Effector memory CD8-positive, alpha-beta T cell (primary cell): ENCODE results near the gene RALGAPB.

Experiments
- ATAC-seq: fragments of 150-1000 bp; cut with Tn5 transposase; replicated peaks from 2 replicates; pipeline ENCODE4 v1.10.0; 2021; ENCODE audit warnings: mild to moderate bottlenecking, moderate library complexity
- DNase-seq, 3 experiments: peaks; one replicate each; pipeline ENCODE4 v3.0.0; 2021
- H3K27ac Mint-ChIP-seq, 2 donors: one replicate each; pipeline ENCODE4 v1.8.0; 2022; ENCODE audit warnings: mild to moderate bottlenecking in 2 of 2, mixed read lengths in 2 of 2, moderate library complexity in 2 of 2
- H3K27me3 Mint-ChIP-seq, 2 donors: one replicate each; pipeline ENCODE4 v1.8.0; 2022; ENCODE audit warnings: mixed read lengths in 2 of 2
- H3K36me3 Mint-ChIP-seq: one replicate; pipeline ENCODE4 v1.8.0; 2022; ENCODE audit warnings: mild to moderate bottlenecking, moderate library complexity, mixed read lengths; ENCODE audit not compliant: insufficient read depth
- H3K4me1 Mint-ChIP-seq, 2 donors: one replicate each; pipeline ENCODE4 v1.8.0; 2022; ENCODE audit warnings: low read depth in 2 of 2, mixed read lengths in 2 of 2
- H3K4me3 Mint-ChIP-seq, 2 donors: one replicate each; pipeline ENCODE4 v1.8.0; 2022; ENCODE audit warnings: mild to moderate bottlenecking in 2 of 2, mixed read lengths in 2 of 2, moderate library complexity in 2 of 2
- H3K9me3 Mint-ChIP-seq, 2 donors: one replicate each; pipeline ENCODE4 v1.8.0; 2022; ENCODE audit warnings: mixed read lengths in 2 of 2

RALGAPB gene

DNA sequence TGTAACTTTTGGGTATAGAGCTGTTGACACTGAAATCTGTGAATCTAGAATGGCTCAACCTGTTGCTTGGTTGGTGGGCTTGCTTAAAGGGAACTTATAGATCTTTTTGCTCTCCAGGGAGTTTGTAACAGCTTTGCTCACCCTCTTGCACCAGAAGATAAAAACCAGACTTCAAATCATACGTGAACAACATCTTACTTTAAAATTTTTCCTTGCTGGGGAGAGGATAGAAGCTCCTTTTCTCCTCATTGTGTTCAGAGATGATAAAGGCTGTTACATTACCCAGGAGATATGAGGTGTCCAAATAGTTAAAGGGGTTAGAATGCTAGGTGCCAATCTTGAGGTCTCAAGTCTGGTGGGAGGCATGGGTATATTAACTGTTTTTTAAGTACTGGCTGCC, 46.8 kb downstream of the RALGAPB start:
- Mint-ChIP-seq H3K9me3 (no peaks in the 10 kb centered on the region), H3K4me1 (peaks cover 2 to 6% of the 10 kb centered on the region in 2 donors), H3K4me3 (no peak overlapping the region), H3K27ac (no peak overlapping the region), H3K27me3 (no peaks in the 10 kb centered on the region), H3K36me3 (peaks cover 55% of the 10 kb centered on the region)
- DNase-seq, result no peak
- no peak for ATAC-seq

DNA sequence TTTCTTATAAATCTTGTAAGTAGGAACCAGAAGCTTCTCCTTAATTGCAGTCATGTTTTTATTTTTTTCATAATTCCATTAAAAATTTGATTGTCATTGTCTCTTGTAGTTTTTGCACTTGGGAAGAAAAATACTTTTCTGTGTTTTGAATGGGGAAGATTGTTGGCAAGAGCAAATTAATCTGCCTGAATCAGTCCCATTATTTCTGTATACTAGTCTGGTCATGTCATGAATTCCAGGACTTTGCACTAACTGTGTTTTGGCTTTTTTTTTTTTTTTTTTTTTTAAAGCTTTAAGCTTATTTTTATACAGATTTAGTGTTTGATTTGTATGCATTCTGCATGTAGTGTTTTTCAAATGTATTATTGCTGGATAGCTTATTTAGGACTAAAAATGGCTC, 47.6 kb downstream of the RALGAPB start:
- Mint-ChIP-seq H3K27ac (no peak overlapping the region), H3K9me3 (no peaks in the 10 kb centered on the region), H3K4me3 (no peak overlapping the region), H3K4me1 (peaks cover 0 to 6% of the 10 kb centered on the region in 2 donors), H3K36me3 (peaks cover 51% of the 10 kb centered on the region), H3K27me3 (no peaks in the 10 kb centered on the region)
- DNase-seq (no peak), ATAC-seq (no peak)

DNA sequence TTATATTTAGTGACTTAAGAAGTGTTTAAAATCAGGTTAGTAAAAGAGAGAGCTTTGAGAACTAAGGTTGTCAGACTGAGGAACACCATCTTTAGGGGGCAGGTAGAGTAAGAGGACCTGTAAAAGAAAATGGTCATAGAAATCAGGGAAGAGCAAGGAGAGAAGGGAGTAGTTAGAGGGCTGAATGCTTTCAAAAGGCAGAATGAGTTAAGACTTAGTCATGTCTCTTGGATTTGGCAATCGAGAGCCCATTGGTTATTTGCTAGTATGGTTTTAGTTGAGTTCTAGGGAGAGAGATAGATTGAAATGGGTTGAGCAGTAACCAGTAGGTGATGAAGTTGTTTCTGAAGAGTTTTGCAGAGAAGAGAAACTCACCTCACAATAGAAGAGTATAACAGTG, 51.1 kb downstream of the RALGAPB start:
- no peak overlapping the region for H3K27ac Mint-ChIP-seq
- H3K4me3 Mint-ChIP-seq, result no peak overlapping the region
- DNase-seq (no peak), ATAC-seq (no peak)
- peaks cover 39% of the 10 kb centered on the region for H3K36me3 Mint-ChIP-seq
- H3K9me3 Mint-ChIP-seq, result no peaks in the 10 kb centered on the region
- no peaks in the 10 kb centered on the region for H3K4me1 Mint-ChIP-seq
- no peaks in the 10 kb centered on the region for H3K27me3 Mint-ChIP-seq

GRCh38 chr20:38528167-38528566, 55.5 kb downstream of the RALGAPB start:
- ATAC-seq, result no peak
- peaks cover 54% of the 10 kb centered on the region for H3K36me3 Mint-ChIP-seq

DNA sequence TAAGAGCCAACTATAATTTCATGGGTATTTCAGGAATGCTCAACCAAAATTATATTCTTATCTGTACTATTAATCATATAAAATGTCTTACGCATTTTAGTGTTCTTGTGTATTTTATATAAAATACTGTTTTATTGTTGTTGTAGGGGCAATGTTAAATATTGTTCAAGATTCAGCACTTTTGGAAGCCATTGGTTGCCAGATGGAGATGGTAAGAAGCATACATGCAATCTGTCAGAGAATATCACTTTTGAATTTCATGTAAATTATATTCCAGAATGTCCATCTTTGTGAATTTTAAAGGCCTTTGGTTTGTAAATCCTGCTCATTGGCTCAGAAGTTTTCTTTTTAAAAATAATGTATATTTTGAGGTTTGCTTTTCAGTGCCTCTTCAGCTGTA, 58.4 kb downstream of the RALGAPB start:
- Mint-ChIP-seq H3K36me3 (peaks cover 73% of the 10 kb centered on the region), H3K4me1 (peaks cover 3 to 4% of the 10 kb centered on the region in 2 donors), H3K9me3 (no peaks in the 10 kb centered on the region), H3K27me3 (no peaks in the 10 kb centered on the region), H3K27ac (no peak overlapping the region), H3K4me3 (no peak overlapping the region)
- no peak for ATAC-seq
- no peak for DNase-seq

More at GRCh38 chr20:38528167-38528566, 55.5 kb downstream of the RALGAPB start:
- DNase-seq, result no peak
- Mint-ChIP-seq H3K4me1 (no peaks in the 10 kb centered on the region), H3K27me3 (no peaks in the 10 kb centered on the region), H3K4me3 (no peak overlapping the region), H3K27ac (no peak overlapping the region), H3K9me3 (no peaks in the 10 kb centered on the region)

DNA sequence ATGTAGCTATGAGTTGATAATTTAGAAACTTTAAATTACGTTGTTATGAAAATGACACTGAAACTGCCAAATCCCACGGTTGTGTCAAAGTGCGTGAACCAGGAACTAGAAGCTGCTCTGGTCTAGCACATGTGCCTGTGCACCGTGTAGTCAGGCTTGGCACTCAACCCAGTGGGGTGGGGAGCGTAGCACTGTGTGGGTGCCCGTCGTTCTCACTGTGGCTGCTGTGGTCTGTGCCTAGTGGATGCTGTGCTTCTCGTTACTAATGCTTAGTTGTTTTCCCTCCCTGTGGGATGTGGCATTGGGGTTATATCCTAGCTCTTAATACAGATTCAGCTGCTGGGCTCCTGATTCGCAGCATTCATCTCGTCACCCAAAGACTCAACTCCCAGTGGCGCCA, 62.1 kb downstream of the RALGAPB start:
- Mint-ChIP-seq H3K27me3 (no peaks in the 10 kb centered on the region), H3K36me3 (peaks cover 74% of the 10 kb centered on the region), H3K4me1 (peaks cover 3 to 4% of the 10 kb centered on the region in 2 donors), H3K9me3 (no peaks in the 10 kb centered on the region), H3K4me3 (no peak overlapping the region), H3K27ac (no peak overlapping the region)
- DNase-seq (peak in 1 of 3 experiments; percentile 2), ATAC-seq (peak; percentile 56)

GRCh38 chr20:38536310-38536709, 63.7 kb downstream of the RALGAPB start:
- DNase-seq (no peak), ATAC-seq (no peak)
- Mint-ChIP-seq H3K9me3 (no peaks in the 10 kb centered on the region), H3K27ac (no peak overlapping the region), H3K4me1 (peaks cover 3 to 4% of the 10 kb centered on the region in 2 donors), H3K4me3 (no peak overlapping the region), H3K36me3 (peaks cover 78% of the 10 kb centered on the region), H3K27me3 (no peaks in the 10 kb centered on the region)

GRCh38 chr20:38537176-38537575, 64.5 kb downstream of the RALGAPB start:
- ATAC-seq, result no peak
- H3K27ac Mint-ChIP-seq, result peak overlapping the region in 1 of 2 donors; percentile 77

GRCh38 chr20:38538789-38539188, 66.1 kb downstream of the RALGAPB start:
- Mint-ChIP-seq H3K4me3 (no peak overlapping the region), H3K36me3 (peaks cover 77% of the 10 kb centered on the region), H3K4me1 (peaks cover 3 to 4% of the 10 kb centered on the region in 2 donors), H3K27ac (no peak overlapping the region), H3K9me3 (no peaks in the 10 kb centered on the region), H3K27me3 (no peaks in the 10 kb centered on the region)
- ATAC-seq (no peak), DNase-seq (no peak)

More at GRCh38 chr20:38537176-38537575, 64.5 kb downstream of the RALGAPB start:
- Mint-ChIP-seq H3K27me3 (no peaks in the 10 kb centered on the region), H3K4me1 (peaks cover 3 to 4% of the 10 kb centered on the region in 2 donors), H3K9me3 (no peaks in the 10 kb centered on the region), H3K4me3 (no peak overlapping the region), H3K36me3 (peaks cover 78% of the 10 kb centered on the region)
- no peak for DNase-seq

- Mint-ChIP-seq H3K4me1 (no peaks in the 10 kb centered on the region), H3K27me3 (no peaks in the 10 kb centered on the region), H3K36me3 (peaks cover 58% of the 10 kb centered on the region), H3K9me3 (no peaks in the 10 kb centered on the region), H3K27ac (peak overlapping the region in 1 of 2 donors; percentile 74), H3K4me3 (no peak overlapping the region)
- ATAC-seq (no peak), DNase-seq (no peak)
Measured at GRCh38 chr20:38543014-38543906, 70.6 kb downstream of the RALGAPB start.

DNA sequence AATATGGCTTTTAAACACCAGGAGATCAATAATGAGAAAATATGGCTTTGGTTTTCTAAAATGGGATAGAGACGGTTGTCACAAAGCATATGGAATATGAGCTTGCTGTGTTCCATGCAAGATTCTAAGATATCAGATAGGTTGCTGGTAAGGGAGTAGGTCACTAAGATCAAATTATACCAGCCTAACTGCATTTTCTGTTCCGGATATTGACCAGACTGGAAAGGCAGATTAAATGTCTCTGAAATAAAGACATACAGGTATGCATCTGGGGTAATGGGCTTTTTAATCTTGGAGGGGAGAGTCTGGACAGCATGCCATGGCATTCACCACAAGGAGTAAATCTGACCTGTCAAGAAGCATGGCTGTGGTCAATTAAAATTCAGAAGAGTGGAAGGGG, 73.1 kb downstream of the RALGAPB start:
- Mint-ChIP-seq H3K4me1 (no peaks in the 10 kb centered on the region), H3K27ac (no peak overlapping the region), H3K36me3 (peaks cover 64% of the 10 kb centered on the region), H3K4me3 (no peak overlapping the region), H3K27me3 (no peaks in the 10 kb centered on the region), H3K9me3 (no peaks in the 10 kb centered on the region)
- DNase-seq (no peak), ATAC-seq (no peak)

- Mint-ChIP-seq H3K9me3 (no peaks in the 10 kb centered on the region), H3K27me3 (no peaks in the 10 kb centered on the region), H3K36me3 (peaks cover 48% of the 10 kb centered on the region), H3K4me1 (no peaks in the 10 kb centered on the region), H3K27ac (no peak overlapping the region), H3K4me3 (no peak overlapping the region)
- no peak for DNase-seq
- ATAC-seq, result no peak
Measured at GRCh38 chr20:38547288-38548085, 74.8 kb downstream of the RALGAPB start.

DNA sequence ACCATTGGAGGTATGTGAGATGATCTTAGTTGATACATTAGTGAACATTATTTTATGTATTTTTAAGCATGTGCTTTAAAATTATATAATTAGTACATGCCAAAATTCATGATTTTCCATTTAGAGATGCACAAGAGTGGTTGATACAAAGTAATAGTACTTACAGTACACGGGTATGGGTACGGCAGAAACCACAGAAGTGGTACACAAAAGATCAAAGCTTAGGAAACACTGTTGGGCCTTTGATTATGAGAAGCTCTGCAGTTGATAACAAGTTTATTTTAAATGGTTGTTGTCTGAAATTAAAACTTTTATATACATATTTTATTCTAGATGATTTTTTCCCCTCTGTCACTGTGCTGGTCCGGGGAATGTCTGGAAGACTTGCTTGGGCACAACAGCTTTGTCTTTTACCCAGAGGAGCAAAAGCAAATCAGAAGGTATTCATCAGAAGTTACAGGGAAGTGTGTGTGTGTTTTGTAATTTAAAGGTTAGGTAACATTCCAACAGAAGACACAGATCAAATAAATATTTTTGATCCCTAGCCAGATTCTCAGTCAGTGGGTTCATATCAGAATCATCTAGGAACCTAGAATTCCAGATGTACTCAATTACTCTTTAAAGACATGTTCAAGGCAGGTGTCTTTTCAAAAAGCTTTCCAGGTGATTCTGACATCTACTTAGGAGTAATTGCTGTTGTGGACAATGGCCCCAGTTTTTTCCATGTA, 75.9 kb downstream of the RALGAPB start:
- no peaks in the 10 kb centered on the region for H3K9me3 Mint-ChIP-seq
- DNase-seq (no peak), ATAC-seq (no peak)
- no peak overlapping the region for H3K4me3 Mint-ChIP-seq
- H3K36me3 Mint-ChIP-seq, result peaks cover 40% of the 10 kb centered on the region
- no peak overlapping the region for H3K27ac Mint-ChIP-seq
- H3K27me3 Mint-ChIP-seq, result no peaks in the 10 kb centered on the region
- H3K4me1 Mint-ChIP-seq, result no peaks in the 10 kb centered on the region
